Caco-2 (cell line): ENCODE data around the gene LSG1. TPM values are rescaled to one million over a fixed set of nuclear protein-coding genes. Genes with fewer than 3 reads are reported as not detected.
A peak's percentile ranks its signal among the peaks of the same experiment; 100 is the strongest.

Source experiments
- BruUV-seq: library from RNA; stranded (reverse); fragments of 400-500 nt; replicated peaks from 2 replicates; lab custom pipeline; 2021; lab: Mats Ljungman, UMichigan
- CTCF ChIA-PET: fragments of 300-600 bp; sonication (Branson Sonifier 250); formaldehyde crosslinking; loops from one replicate; lab custom pipeline; 2022; ENCODE audit warnings: antibody characterized with exemption; lab: Charles Lee
- POLR2A ChIA-PET: fragments of 300-600 bp; sonication (Branson Sonifier 250); formaldehyde crosslinking; loops from one replicate; lab custom pipeline; 2022; ENCODE audit warnings: antibody characterized with exemption; lab: Charles Lee
- DNase-seq, 2 experiments: peaks; one replicate each; pipeline versions ENCODE4 v3.0.0 to v3.0.0-alpha.2; 2020 to 2022
- H3K27me3 ChIP-seq: replicated peaks from 2 replicates; pipeline ENCODE4 v1.6.0; 2011; ENCODE audit warnings: low read length; ENCODE audit not compliant: control insufficient read depth, insufficient read depth
- H3K36me3 ChIP-seq: 2 replicates; pipeline ENCODE4 v1.5.1; 2011; ENCODE audit warnings: low read length; ENCODE audit not compliant: control insufficient read depth, insufficient read depth
- H3K4me1 ChIP-seq: fragments of 250-450 bp; sonication (Bioruptor Pico); 2 replicates; pipeline ENCODE4 v1.5.1; 2020; ENCODE audit warnings: mild to moderate bottlenecking
- H3K4me3 ChIP-seq: 2 replicates; pipeline ENCODE4 v1.5.1; 2011; ENCODE audit warnings: low read depth, mild to moderate bottlenecking, control low read depth, low read length
- H3K9me3 ChIP-seq: fragments of 250-450 bp; sonication (Bioruptor Pico); 2 replicates; pipeline ENCODE4 v1.5.1; 2020; ENCODE audit warnings: mild to moderate bottlenecking, moderate library complexity
- H3K27ac Mint-ChIP-seq: one replicate; pipeline ENCODE4 v1.8.0; 2022; ENCODE audit warnings: mixed read lengths; ENCODE audit not compliant: unreplicated experiment
- H3K27me3 Mint-ChIP-seq: one replicate; pipeline ENCODE4 v1.8.0; 2022; ENCODE audit warnings: mixed read lengths; ENCODE audit not compliant: insufficient read depth, unreplicated experiment
- H3K36me3 Mint-ChIP-seq: one replicate; pipeline ENCODE4 v1.8.0; 2022; ENCODE audit warnings: mild to moderate bottlenecking, mixed read lengths; ENCODE audit not compliant: insufficient read depth, unreplicated experiment
- H3K4me1 Mint-ChIP-seq: one replicate; pipeline ENCODE4 v1.8.0; 2022; ENCODE audit warnings: low read depth, mixed read lengths; ENCODE audit not compliant: unreplicated experiment
- H3K4me3 Mint-ChIP-seq: one replicate; pipeline ENCODE4 v1.8.0; 2022; ENCODE audit warnings: mild to moderate bottlenecking, moderate library complexity, mixed read lengths; ENCODE audit not compliant: unreplicated experiment
- H3K9me3 Mint-ChIP-seq: one replicate; pipeline ENCODE4 v1.8.0; 2022; ENCODE audit warnings: mixed read lengths; ENCODE audit not compliant: unreplicated experiment
- intact Hi-C: fragments of 100-400 bp; cut with micrococcal nuclease; formaldehyde crosslinking; loops from one replicate; pipeline ENCODE4 v1.10.0; 2022; ENCODE audit not compliant: unreplicated experiment
- total RNA-seq: library from RNA; stranded (reverse); gene quantifications from 2 replicates; pipeline ENCODE4 v1.2.3, GENCODE V29; 2022
- TF ChIP-seq, protein P1 (sequence below), 2 experiments: fragments of 200-600 bp in 1 of 2; IDR thresholded peaks; 1 replicate in 1 of 2; 2 replicates in 1 of 2; pipeline versions ENCODE4 v1.5.1 to v1.8.0; 2011 to 2022; ENCODE audit warnings: antibody characterized with exemption in 1 of 2, control low read depth in 1 of 2, inconsistent platforms in 1 of 2, low read depth in 1 of 2, low read length in 1 of 2, mild to moderate bottlenecking in 1 of 2, moderate library complexity in 1 of 2; ENCODE audit not compliant: insufficient read depth in 1 of 2, severe bottlenecking in 1 of 2, unreplicated experiment in 1 of 2

The LSG1 gene
- total RNA-seq, 1 experiment from 2014 or later: 48.0 TPM

DNA sequence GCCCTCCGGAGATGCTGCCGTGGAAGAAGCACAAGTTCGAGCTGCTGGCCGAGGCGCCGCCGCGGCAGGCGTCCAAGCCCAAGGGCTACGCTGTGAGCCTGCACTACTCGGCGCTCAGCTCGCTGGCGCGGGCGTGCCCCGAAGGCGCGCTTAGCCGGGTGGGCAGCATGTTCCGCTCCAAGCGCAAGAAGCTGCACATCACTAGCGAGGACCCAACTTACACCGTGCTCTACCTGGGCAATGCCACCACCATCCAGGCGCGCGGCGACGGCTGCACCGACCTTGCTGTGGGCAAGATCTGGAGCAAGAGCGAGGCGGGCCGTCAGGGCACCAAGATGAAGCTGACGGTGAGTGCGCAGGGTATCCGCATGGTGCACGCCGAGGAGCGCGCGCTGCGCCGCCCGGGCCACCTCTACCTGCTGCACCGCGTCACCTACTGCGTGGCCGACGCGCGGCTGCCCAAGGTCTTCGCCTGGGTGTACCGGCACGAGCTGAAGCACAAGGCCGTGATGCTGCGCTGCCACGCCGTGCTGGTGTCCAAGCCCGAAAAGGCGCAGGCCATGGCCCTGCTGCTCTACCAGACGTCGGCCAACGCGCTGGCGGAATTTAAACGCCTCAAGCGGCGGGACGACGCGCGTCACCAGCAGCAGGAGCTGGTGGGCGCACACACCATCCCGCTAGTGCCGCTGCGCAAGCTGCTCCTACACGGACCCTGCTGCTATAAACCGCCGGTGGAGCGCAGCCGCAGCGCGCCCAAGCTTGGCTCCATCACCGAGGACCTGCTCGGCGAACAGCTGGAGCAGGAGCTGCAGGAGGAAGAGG lies 15.0 kb upstream of the LSG1 start:
- Mint-ChIP-seq H3K27me3 (no peaks in the 10 kb centered on the region), H3K36me3 (peaks cover 6% of the 10 kb centered on the region), H3K4me1 (peaks cover 20% of the 10 kb centered on the region), H3K4me3 (peak overlapping the region; percentile 80), H3K9me3 (no peaks in the 10 kb centered on the region), H3K27ac (no peak overlapping the region)
- POLR2A ChIA-PET: interaction anchor here (0.9 to 1.1 kb wide), 2 partner anchors 15 to 82 kb away, joined by 3 to 5 read pairs; partner anchors contain the start of gene LSG1
- intact Hi-C loops: loop anchor here (5.0 to 10.0 kb wide), 2 partner anchors 35 to 188 kb away; no protein-coding TSS in a partner anchor
- BruUV-seq: no TSS peak
- Histone ChIP-seq H3K27me3 (no peaks in the 10 kb centered on the region), H3K4me3 (peak overlapping the region; percentile 23), H3K4me1 (peaks cover 10% of the 10 kb centered on the region; the same call in 1 of the 2 replicates), H3K36me3 (no peaks in the 10 kb centered on the region), H3K9me3 (no peaks in the 10 kb centered on the region)
- CTCF ChIA-PET: interaction anchor here (0.5 to 1.4 kb wide), 4 partner anchors 18 to 267 kb away, joined by 3 to 4 read pairs (median 3); no protein-coding TSS in a partner anchor
- DNase-seq: no peak
- TF ChIP-seq, protein P1, sequence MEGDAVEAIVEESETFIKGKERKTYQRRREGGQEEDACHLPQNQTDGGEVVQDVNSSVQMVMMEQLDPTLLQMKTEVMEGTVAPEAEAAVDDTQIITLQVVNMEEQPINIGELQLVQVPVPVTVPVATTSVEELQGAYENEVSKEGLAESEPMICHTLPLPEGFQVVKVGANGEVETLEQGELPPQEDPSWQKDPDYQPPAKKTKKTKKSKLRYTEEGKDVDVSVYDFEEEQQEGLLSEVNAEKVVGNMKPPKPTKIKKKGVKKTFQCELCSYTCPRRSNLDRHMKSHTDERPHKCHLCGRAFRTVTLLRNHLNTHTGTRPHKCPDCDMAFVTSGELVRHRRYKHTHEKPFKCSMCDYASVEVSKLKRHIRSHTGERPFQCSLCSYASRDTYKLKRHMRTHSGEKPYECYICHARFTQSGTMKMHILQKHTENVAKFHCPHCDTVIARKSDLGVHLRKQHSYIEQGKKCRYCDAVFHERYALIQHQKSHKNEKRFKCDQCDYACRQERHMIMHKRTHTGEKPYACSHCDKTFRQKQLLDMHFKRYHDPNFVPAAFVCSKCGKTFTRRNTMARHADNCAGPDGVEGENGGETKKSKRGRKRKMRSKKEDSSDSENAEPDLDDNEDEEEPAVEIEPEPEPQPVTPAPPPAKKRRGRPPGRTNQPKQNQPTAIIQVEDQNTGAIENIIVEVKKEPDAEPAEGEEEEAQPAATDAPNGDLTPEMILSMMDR (IDR thresholded peaks at IDR 0.05; ENCODE audit: insufficient read depth in 1 of 2, low read depth in 1 of 2, low read length in 1 of 2, severe bottlenecking in 1 of 2, unreplicated experiment in 1 of 2): no peak

DNA sequence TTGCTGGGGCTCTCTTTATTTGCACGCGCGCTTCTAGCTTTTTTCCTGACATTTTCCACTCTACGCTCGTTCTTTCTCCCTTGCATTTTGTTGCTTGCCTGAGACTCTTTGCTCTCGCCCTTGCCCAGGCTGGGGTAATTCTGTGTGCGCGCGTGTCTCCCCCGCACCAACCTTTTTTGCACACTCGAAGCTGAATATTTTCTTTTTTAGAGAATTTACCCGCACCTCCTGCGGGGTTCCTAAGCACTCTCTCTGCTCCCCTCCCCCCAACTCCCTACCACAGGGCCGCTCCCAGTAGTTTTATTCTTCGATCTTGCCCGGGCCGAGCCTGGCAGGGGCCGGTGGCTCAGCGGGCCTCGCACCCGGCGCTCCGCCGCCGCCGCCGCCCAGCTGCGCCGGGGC lies 14.4 kb upstream of the LSG1 start:
- intact Hi-C loops: loop anchor here (5.0 to 10.0 kb wide), 2 partner anchors 36 to 188 kb away; no protein-coding TSS in a partner anchor
- Histone ChIP-seq H3K4me1 (peaks cover 10% of the 10 kb centered on the region; the same call in 1 of the 2 replicates), H3K36me3 (no peaks in the 10 kb centered on the region), H3K27me3 (no peaks in the 10 kb centered on the region), H3K9me3 (no peaks in the 10 kb centered on the region), H3K4me3 (peak overlapping the region; percentile 61)
- peak overlapping the region; percentile 80 for H3K4me3 Mint-ChIP-seq
- BruUV-seq: TSS peak; percentile 55
- ChIA-PET CTCF (interaction anchor here (0.6 kb wide), 1 partner anchor 19 kb away, joined by 3 read pairs; no protein-coding TSS in a partner anchor), POLR2A (interaction anchor here (1.1 kb wide), 1 partner anchor 14 kb away, joined by 5 read pairs; the partner anchor contains the start of gene LSG1)
- DNase-seq: peak in 1 of 2 experiments; percentile 22
- H3K9me3 Mint-ChIP-seq: no peaks in the 10 kb centered on the region
- TF ChIP-seq, protein P1 (IDR thresholded peaks at IDR 0.05; ENCODE audit: insufficient read depth in 1 of 2, low read depth in 1 of 2, low read length in 1 of 2, severe bottlenecking in 1 of 2, unreplicated experiment in 1 of 2): no peak
- no peak overlapping the region for H3K27ac Mint-ChIP-seq
- no peaks in the 10 kb centered on the region for H3K27me3 Mint-ChIP-seq
- H3K4me1 Mint-ChIP-seq: peaks cover 21% of the 10 kb centered on the region
- peaks cover 6% of the 10 kb centered on the region for H3K36me3 Mint-ChIP-seq

DNA sequence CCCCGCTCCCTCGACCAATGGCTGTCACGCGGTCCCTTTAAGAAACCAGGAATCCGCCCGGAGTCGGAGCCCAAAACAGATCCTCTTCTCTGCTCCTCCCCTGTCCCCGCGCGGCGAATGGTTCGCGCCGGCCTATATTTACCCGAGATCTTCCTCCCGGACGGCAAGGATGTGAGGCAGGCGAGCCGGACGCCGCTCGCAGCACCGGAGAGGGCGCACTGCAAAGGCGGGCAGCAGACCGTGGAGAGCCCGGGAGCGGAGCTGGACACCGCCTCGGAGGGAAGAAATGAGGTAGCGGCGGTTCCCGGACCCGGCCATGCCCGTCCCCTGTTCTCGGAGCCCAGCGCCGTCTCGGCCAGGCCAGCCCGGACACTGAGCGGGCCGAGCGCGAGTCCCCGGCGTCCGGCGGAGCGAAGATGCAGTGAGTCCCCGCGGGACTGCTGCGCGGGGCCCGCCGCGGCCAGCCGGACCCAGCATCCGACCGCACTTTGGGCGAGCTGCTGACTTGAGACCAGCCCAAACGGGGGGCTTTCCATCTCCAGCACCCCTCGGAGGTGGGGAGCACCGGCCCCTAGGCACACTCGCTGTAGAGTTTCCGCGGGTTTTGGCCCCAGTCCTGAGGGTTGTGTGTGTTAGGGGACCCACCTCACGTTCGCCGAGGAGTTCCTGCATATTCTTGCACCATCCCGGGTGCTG lies 13.9 kb upstream of the LSG1 start, which contains the start of gene FAM43A:
Gene FAM43A (plus strand): TSS at position 166 of the 696 bp plus-strand sequence. CDS start 944 bp downstream, outside the sequence.
- peak; percentile 88 to 89 for DNase-seq
- Mint-ChIP-seq H3K27me3 (no peaks in the 10 kb centered on the region), H3K36me3 (peaks cover 11% of the 10 kb centered on the region), H3K9me3 (no peaks in the 10 kb centered on the region), H3K27ac (peak within 1 kb of the TSS; percentile 73), H3K4me1 (peaks cover 21% of the 10 kb centered on the region), H3K4me3 (peak within 1 kb of the TSS; percentile 80)
- Histone ChIP-seq H3K27me3 (no peaks in the 10 kb centered on the region), H3K9me3 (no peaks in the 10 kb centered on the region), H3K36me3 (no peaks in the 10 kb centered on the region), H3K4me3 (peak within 1 kb of the TSS; percentile 61), H3K4me1 (peaks cover 10% of the 10 kb centered on the region; the same call in 1 of the 2 replicates)
- ChIA-PET CTCF (no interaction called here), POLR2A (interaction anchor here (1.1 kb wide), 1 partner anchor 14 kb away, joined by 5 read pairs; the partner anchor contains the start of gene LSG1)
- intact Hi-C loops: loop anchor here (5.0 to 10.0 kb wide), 2 partner anchors 36 to 189 kb away; no protein-coding TSS in a partner anchor
- no TSS peak for BruUV-seq
- TF ChIP-seq, protein P1 (IDR thresholded peaks at IDR 0.05; ENCODE audit: insufficient read depth in 1 of 2, low read depth in 1 of 2, low read length in 1 of 2, severe bottlenecking in 1 of 2, unreplicated experiment in 1 of 2): peak in 1 of 2 experiments; percentile 31
